K562 (cell line): ENCODE measurements around the gene ARMC12. TPM values are rescaled to one million over a fixed set of nuclear protein-coding genes. Genes with fewer than 3 reads are reported as not detected.
A peak's percentile ranks its signal among the peaks of the same experiment; 100 is the strongest.

Experiments
- BRD9 ChIP-seq: fragments of 450-650 bp; IDR thresholded peaks from 2 replicates; pipeline ENCODE4 v1.6.1; 2018; ENCODE audit warnings: low read depth; ENCODE audit not compliant: partially characterized antibody
- RAD21 ChIP-seq, 2 experiments: fragments of 250-450 bp in 1 of 2; fragments of 450-650 bp in 1 of 2; sonication (Bioruptor Pico) in 1 of 2; formaldehyde crosslinking in 1 of 2; IDR thresholded peaks in 1 of 2; conservative IDR thresholded peaks in 1 of 2; 2 replicates each; pipeline versions ENCODE4 v1.4.0 to v1.8.0; 2020 to 2022; ENCODE audit warnings: mild to moderate bottlenecking in 2 of 2, moderate library complexity in 1 of 2
- polyA plus RNA-seq, 8 experiments: library from polyadenylated mRNA; depleted of rRNA in 4 of 8; stranded (reverse) in 5 of 8; unstranded in 3 of 8; fragments of >200 nt; fragmentation: Nextera tagmentation in 2 of 8; fragmentation: Illumina TruSeq in 1 of 8; extraction: Ambion mirVana in 2 of 8; extraction: Trizol in 1 of 8; gene quantifications; 2 replicates each; pipeline versions ENCODE4 v1.2.1 to v1.2.3, GENCODE V29; 2011 to 2014; ENCODE audit warnings: inconsistent platforms in 1 of 8, missing spikeins in 1 of 8
- total RNA-seq, 7 experiments: library from RNA; depleted of rRNA in 6 of 7; stranded (reverse); fragments of >200 nt in 6 of 7; fragmentation: Illumina TruSeq in 2 of 7; extraction: Trizol in 2 of 7; gene quantifications; 2 replicates each; pipeline versions ENCODE4 v1.2.1 to v1.2.3, GENCODE V29; 2011 to 2021; ENCODE audit warnings: low replicate concordance in 1 of 7
- TF ChIP-seq, protein P1 (sequence below): fragments of 450-650 bp; IDR thresholded peaks from 2 replicates; pipeline ENCODE4 v1.6.1; 2016; ENCODE audit warnings: low read depth

Gene ARMC12
- total and polyA plus RNA-seq, 9 of the 15 experiments (the other 6 are each of a cell fraction or from before 2014, with no cell fraction given) = 0.09 to 0.58 (median 0.31) TPM; not detected in 3

- TF ChIP-seq, protein P1, sequence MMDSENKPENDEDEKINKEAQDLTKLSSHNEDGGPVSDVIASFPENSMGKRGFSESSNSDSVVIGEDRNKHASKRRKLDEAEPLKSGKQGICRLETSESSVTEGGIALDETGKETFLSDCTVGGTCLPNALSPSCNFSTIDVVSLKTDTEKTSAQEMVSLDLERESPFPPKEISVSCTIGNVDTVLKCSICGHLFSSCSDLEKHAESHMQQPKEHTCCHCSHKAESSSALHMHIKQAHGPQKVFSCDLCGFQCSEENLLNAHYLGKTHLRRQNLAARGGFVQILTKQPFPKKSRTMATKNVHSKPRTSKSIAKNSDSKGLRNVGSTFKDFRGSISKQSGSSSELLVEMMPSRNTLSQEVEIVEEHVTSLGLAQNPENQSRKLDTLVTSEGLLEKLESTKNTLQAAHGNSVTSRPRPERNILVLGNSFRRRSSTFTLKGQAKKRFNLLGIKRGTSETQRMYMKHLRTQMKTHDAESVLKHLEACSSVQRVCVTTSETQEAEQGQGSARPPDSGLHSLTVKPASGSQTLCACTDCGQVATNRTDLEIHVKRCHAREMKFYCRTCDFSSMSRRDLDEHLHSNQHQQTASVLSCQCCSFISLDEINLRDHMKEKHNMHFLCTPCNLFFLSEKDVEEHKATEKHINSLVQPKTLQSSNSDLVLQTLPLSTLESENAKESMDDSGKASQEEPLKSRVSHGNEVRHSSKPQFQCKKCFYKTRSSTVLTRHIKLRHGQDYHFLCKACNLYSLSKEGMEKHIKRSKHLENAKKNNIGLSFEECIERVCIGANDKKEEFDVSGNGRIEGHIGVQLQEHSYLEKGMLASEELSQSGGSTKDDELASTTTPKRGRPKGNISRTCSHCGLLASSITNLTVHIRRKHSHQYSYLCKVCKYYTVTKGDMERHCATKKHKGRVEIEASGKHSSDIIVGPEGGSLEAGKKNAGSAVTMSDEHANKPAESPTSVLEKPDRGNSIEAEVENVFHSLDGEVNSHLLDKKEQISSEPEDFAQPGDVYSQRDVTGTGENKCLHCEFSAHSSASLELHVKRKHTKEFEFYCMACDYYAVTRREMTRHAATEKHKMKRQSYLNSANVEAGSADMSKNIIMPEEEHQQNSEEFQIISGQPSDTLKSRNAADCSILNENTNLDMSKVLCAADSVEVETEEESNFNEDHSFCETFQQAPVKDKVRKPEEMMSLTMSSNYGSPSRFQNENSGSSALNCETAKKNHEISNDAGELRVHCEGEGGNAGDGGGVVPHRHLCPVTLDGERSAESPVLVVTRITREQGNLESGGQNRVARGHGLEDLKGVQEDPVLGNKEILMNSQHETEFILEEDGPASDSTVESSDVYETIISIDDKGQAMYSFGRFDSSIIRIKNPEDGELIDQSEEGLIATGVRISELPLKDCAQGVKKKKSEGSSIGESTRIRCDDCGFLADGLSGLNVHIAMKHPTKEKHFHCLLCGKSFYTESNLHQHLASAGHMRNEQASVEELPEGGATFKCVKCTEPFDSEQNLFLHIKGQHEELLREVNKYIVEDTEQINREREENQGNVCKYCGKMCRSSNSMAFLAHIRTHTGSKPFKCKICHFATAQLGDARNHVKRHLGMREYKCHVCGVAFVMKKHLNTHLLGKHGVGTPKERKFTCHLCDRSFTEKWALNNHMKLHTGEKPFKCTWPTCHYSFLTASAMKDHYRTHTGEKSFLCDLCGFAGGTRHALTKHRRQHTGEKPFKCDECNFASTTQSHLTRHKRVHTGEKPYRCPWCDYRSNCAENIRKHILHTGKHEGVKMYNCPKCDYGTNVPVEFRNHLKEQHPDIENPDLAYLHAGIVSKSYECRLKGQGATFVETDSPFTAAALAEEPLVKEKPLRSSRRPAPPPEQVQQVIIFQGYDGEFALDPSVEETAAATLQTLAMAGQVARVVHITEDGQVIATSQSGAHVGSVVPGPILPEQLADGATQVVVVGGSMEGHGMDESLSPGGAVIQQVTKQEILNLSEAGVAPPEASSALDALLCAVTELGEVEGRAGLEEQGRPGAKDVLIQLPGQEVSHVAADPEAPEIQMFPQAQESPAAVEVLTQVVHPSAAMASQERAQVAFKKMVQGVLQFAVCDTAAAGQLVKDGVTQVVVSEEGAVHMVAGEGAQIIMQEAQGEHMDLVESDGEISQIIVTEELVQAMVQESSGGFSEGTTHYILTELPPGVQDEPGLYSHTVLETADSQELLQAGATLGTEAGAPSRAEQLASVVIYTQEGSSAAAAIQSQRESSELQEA = peak; percentile 85
- TF ChIP-seq BRD9 (peak; percentile 47), RAD21 (CRISPR knock-in tag; conservative IDR thresholded peaks at IDR 0.05 in 1 of 2, IDR thresholded peaks at IDR 0.05 in 1 of 2) (no peak)
Measured at GRCh38 chr6:35727231-35727934, 9.4 kb upstream of the ARMC12 start (continued).
